Measurements from ENCODE around the gene ZNF418. TPM values are rescaled to one million over a fixed set of nuclear protein-coding genes. Genes with fewer than 3 reads are reported as not detected.

ZNF418 gene
- total and polyA plus RNA-seq, 2 of the 13 experiments (the other 11 are each of a cell fraction or from before 2014, with no cell fraction given) = 0.07 to 0.27 TPM

DNA sequence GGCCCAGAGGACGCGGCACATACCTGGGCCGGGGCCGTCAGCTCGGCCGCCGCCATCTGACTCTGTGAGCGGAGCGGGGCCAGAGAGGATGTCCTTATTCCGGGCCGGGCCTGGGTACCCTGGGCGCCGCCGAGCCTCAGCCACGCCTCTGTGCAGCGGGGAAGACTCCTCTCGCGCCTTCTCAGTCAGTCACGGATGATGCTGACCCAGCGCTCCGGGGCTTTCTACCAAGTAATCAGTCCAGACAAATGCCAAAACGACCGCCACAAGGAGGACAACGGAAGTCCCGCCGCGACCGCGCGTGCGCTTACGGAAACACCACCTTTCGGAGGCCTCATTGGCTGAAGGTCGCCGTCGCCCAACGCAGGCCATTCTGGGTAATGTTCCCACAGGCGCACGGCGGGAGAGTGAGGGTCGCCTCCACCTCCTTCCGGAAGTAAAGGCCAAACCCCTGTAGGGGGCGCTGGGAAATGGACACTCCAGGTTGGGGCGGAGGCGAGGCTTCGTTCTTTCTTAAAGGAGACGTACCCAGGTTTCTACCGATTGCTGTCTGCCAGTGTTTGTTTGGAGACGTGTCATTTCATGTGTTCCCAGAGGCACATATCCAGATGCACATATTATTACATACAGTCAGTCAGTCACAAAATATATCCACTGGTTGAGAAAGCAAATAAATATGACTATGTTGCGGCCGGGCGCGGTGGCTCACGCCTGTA is 12.4 kb upstream of the ZNF418 start, which contains the start of gene ZNF256 (continued):
- TF ChIP-seq ZBTB44 (CRISPR knock-in tag; IDR thresholded peaks at IDR 0.05) = no peak
- TF ChIP-seq, protein P1, sequence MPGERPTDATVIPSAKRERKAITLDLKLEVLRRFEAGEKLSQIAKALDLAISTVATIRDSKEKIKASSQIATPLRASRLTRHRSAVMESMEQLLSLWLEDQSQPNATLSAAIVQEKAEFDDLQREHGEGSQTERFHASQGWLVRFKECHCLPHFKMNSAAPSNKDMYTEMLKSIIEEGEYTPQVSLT (CRISPR knock-in tag; IDR thresholded peaks at IDR 0.05; ENCODE audit: borderline replicate concordance, low read depth) = no peak
- no peak for TF ChIP-seq TRIM24 (CRISPR knock-in tag; IDR thresholded peaks at IDR 0.05)
- TF ChIP-seq, protein P2, sequence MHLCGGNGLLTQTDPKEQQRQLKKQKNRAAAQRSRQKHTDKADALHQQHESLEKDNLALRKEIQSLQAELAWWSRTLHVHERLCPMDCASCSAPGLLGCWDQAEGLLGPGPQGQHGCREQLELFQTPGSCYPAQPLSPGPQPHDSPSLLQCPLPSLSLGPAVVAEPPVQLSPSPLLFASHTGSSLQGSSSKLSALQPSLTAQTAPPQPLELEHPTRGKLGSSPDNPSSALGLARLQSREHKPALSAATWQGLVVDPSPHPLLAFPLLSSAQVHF (CRISPR knock-in tag; IDR thresholded peaks at IDR 0.05) = no peak
- TF ChIP-seq, protein P3, sequence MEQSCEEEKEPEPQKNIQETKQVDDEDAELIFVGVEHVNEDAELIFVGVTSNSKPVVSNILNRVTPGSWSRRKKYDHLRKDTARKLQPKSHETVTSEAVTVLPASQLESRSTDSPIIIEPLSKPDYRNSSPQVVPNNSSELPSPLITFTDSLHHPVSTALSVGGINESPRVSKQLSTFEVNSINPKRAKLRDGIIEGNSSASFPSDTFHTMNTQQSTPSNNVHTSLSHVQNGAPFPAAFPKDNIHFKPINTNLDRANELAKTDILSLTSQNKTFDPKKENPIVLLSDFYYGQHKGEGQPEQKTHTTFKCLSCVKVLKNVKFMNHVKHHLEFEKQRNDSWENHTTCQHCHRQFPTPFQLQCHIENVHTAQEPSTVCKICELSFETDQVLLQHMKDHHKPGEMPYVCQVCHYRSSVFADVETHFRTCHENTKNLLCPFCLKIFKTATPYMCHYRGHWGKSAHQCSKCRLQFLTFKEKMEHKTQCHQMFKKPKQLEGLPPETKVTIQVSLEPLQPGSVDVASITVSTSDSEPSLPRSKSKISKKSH (CRISPR knock-in tag; IDR thresholded peaks at IDR 0.05; ENCODE audit: borderline replicate concordance) = no peak
- no peak for TF ChIP-seq SMYD3 (CRISPR knock-in tag; IDR thresholded peaks at IDR 0.05)
- TF ChIP-seq GATAD2A (CRISPR knock-in tag; IDR thresholded peaks at IDR 0.05) = peak; percentile 67
- 0 out of 2 replicates have a peak, but pooled peaks have one; percentile 59 for TF ChIP-seq ZNF510 (CRISPR knock-in tag; IDR thresholded peaks at IDR 0.05; ENCODE audit: low read depth)
- TF ChIP-seq ZNF557 (CRISPR knock-in tag; IDR thresholded peaks at IDR 0.05) = no peak
- TF ChIP-seq PRDM10 (CRISPR knock-in tag; IDR thresholded peaks at IDR 0.05; ENCODE audit: low read depth) = 0 out of 2 replicates have a peak, but pooled peaks have one; percentile 51
- TF ChIP-seq ZNF136 (CRISPR knock-in tag; IDR thresholded peaks at IDR 0.05; ENCODE audit: low read depth) = no peak
- TF ChIP-seq, protein P4, sequence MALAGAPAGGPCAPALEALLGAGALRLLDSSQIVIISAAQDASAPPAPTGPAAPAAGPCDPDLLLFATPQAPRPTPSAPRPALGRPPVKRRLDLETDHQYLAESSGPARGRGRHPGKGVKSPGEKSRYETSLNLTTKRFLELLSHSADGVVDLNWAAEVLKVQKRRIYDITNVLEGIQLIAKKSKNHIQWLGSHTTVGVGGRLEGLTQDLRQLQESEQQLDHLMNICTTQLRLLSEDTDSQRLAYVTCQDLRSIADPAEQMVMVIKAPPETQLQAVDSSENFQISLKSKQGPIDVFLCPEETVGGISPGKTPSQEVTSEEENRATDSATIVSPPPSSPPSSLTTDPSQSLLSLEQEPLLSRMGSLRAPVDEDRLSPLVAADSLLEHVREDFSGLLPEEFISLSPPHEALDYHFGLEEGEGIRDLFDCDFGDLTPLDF (CRISPR knock-in tag; IDR thresholded peaks at IDR 0.05) = peak; percentile 86
- TF ChIP-seq IRF9 (CRISPR knock-in tag; IDR thresholded peaks at IDR 0.05; ENCODE audit: borderline replicate concordance) = no peak; the same call in 1 of the 2 replicates

Data from HepG2 (cell line).